GM12878 (cell line): ENCODE data around the gene GSAP.

Experiments used
- TF ChIP-seq, protein P1 (sequence below), 3 experiments: IDR thresholded peaks in 2 of 3; conservative IDR thresholded peaks in 1 of 3; 2 replicates each; pipeline ENCODE4 v1.5.1; 2011; ENCODE audit warnings: low read depth in 3 of 3, low read length in 3 of 3, mild to moderate bottlenecking in 3 of 3, control low read depth in 2 of 3, moderate library complexity in 2 of 3, inconsistent platforms in 1 of 3, mixed read lengths in 1 of 3; ENCODE audit not compliant: control insufficient read depth in 2 of 3, insufficient read depth in 1 of 3; ENCODE audit errors: extremely low read depth in 1 of 3
- TF ChIP-seq, protein P2 (sequence below): IDR thresholded peaks from 2 replicates; pipeline ENCODE4 v1.6.1; 2012; ENCODE audit warnings: low read depth, low read length, improper control_type of control experiment

DNA sequence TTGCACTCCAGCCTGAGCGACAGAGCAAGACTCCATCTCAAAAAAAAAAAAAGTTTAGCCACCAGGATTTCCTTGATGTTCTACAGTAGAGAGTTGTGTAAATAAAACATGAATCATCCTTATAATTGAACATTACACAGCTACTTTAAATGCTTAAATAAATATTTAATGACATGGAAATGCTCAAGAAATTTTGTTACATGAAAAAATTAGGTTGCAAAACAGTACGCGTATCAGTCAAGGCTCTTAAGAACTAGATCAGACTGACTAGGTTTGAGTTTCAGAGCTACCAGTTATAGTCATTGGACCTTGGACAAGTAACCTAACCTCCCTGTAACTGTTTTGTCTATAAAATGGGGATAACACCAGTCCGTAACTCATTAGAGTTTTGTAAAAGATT lies 38.7 kb upstream of the GSAP start:
- TF ChIP-seq, protein P1, sequence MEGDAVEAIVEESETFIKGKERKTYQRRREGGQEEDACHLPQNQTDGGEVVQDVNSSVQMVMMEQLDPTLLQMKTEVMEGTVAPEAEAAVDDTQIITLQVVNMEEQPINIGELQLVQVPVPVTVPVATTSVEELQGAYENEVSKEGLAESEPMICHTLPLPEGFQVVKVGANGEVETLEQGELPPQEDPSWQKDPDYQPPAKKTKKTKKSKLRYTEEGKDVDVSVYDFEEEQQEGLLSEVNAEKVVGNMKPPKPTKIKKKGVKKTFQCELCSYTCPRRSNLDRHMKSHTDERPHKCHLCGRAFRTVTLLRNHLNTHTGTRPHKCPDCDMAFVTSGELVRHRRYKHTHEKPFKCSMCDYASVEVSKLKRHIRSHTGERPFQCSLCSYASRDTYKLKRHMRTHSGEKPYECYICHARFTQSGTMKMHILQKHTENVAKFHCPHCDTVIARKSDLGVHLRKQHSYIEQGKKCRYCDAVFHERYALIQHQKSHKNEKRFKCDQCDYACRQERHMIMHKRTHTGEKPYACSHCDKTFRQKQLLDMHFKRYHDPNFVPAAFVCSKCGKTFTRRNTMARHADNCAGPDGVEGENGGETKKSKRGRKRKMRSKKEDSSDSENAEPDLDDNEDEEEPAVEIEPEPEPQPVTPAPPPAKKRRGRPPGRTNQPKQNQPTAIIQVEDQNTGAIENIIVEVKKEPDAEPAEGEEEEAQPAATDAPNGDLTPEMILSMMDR (IDR thresholded peaks at IDR 0.05 in 2 of 3, conservative IDR thresholded peaks at IDR 0.05 in 1 of 3; ENCODE audit: control insufficient read depth in 2 of 3, extremely low read depth in 1 of 3, insufficient read depth in 1 of 3, low read depth in 3 of 3, low read length in 3 of 3): no peak
- TF ChIP-seq, protein P2, sequence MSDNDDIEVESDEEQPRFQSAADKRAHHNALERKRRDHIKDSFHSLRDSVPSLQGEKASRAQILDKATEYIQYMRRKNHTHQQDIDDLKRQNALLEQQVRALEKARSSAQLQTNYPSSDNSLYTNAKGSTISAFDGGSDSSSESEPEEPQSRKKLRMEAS: no peak
